HG03280 (cell line): ENCODE measurements around the gene KCTD18.

ENCODE experiments used
- ATAC-seq: cut with Tn5 transposase; IDR thresholded peaks from one replicate; pipeline ENCODE4 v1.9.1; 2021; ENCODE audit warnings: mild to moderate bottlenecking, moderate library complexity; ENCODE audit not compliant: unreplicated experiment

The KCTD18 gene

DNA sequence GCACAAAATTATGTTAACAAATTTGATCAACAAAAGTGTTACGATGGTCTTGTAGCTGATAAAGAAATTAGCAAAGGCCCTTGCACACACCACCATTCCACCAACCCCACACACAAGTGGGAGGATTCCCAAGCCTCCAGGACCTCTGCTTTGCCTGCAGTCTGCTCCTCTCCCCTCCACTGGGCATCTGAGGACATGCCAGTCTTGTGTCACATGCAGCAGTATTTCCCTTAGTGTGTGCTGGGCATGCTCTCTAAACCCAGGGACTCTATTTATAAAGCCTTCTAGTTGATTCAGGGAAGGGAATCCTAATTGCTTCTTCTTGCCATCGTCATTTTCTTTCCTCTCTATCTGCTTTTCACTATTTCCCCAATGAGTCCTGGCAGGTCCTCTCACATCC, 53.3 kb downstream of the KCTD18 start:
- no peak for ATAC-seq

DNA sequence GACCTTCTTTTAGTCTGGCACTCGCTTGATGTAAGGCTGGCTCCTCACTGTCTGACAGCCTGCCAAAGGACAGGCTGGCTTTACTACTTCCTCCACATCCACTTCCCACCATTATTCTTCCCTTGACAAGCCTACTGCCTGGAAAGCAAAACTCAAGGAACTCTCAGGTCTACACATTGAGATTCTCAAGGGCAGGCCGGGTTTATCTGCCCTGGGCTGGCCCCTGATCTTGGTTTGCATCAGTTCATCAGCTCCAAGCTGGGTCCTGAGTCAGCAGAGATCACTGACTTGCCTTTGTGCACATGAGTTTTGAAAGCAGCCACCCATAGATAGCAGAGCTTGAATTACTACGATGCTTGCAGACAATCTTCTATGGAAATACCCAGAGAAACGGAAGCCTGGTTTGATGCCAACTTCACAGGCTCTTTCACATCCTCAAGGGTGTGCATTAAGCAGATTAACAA, 53.9 kb downstream of the KCTD18 start:
- no peak for ATAC-seq

DNA sequence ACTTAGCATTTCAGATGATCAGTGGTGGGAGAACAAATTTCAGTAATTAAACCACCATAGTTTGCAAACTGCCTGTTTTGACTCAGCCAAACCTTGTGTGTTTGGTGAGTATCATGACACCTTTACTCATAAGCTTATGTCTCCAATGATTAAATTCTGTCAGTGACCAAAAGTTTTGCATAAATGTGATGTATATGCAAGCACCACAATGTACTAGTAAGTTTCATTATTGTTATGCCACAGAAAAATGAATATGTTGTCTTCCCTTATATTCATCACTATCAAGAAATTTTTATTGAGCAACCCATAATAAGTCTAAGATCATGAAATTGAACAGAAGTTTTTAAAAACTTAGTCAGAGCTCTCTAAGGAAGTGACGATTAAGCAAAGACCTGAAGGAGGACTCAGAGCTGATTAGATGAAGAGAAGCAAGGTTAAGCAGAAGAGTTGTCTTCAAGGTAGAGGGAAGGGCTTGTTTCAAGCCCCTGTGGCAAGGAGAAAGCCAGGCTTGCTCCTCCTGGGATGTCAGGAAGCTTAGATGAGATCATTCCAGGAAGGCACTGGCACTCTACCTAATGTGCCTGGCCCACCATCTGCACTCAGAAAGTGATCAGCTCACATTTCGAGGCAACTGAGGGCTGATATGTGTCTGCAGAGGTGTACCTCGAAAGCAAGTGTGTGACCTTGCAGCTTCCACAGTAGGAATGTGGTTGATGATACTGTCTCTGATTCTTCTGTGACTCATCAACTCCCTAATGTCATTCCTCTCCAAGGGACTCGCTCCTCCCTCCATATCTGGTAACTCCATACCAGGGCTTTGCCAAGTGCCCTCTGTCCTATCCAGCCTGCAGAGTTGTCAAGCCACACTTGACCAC, 54.7 kb downstream of the KCTD18 start:
- peak; percentile 93 for ATAC-seq

DNA sequence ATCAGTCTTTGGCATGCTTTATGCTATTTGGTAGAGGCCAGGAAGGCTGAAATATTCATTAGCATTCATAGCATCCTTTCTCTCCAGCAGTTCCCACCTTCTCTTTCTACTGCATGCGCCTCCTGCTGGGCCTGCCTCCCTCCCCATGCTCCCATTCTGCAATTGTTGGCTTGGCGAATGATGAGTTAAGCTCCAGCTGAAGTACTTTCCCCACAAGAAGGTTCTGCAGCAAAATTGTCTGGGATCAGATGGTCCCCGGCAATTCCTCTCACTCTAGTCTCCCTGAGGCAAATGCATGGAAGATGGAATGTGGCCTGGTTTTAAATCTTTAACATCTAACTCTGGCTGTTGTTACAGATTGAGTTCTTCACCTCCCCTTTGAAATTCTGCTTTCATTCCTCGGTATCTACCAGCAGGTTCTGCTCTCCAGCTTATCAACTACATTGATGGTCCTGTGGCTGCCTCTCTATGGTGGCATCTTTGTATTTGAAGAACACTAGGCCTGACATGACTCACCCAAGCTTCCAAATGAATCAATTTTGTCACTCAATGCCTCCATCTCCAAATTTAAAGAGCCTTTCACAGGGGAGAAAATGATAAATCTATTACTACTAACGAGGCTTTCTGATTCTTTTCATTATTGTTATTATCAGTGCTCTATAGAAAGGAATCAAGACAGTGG, 55.9 kb downstream of the KCTD18 start:
- ATAC-seq = no peak

DNA sequence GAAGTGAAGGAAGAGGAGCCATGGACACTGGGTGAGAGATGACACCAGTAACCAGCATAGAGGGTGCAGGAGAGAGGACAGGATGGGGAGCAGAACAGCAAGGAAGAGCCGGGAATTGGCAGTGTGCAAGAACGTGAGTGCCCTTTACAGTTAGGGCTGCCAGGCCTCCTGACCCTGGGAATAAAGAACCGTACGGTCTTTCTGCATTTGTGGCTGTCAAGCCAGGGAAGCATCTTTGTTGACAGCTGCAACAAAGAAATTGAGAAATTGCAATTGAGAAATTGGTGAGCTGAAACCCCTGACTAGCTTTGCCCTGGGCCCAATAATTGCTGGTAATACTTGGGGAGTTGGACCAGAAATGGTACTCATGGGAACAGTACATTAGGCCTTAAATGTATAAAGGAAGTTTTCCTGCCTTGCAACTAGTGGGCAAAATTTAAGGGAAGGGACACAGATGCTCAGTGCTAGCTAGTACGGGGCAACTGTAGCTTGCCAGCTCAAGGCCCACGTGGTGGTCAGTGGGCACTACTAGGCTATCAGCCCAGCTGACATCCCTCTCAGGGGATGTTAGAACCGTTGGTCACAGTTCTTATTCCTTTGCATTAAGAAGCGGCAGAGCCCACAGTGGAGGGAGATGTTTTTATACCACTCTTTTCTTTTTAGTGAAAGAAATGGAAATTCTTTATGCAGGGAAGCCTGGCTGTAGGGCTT, 56.6 kb downstream of the KCTD18 start:
- ATAC-seq = no peak

DNA sequence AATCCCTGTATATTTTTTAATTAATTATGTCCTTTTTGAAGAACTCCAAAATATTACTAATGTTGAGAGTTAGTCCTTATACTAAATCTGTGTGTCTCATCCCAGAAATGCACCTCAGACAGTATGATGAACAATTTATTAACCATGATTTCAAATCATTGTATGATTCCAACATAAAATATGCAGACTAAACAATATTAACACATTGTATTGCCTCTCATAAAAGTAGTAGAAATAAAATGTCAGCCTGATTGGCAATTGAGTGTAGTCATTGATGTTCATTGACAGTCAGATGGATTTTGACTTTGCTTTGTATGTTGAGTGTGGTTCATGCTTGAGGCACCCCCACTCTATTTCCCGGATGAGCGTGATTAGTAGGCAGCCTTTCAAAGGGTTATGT, 57.5 kb downstream of the KCTD18 start:
- no peak for ATAC-seq

DNA sequence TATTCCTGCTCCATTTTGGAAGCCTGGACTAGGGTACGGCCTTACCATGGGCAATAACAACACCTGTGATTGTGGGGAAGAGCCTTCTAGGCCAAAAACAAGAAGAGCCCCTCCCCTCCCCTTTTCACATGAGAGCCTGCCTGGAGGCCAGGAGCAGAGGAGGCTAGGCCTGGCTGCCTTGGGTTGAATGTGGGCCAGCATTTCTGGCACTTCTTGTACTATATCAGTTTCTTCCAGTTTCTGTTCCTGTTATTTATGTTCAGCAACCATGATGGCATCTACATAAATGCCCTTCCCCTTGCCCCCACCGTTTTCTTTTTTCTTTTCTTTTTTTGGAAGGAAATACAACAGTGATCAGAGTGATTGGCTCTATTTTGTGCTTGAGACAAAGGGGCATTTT, 58.4 kb downstream of the KCTD18 start:
- ATAC-seq = no peak

DNA sequence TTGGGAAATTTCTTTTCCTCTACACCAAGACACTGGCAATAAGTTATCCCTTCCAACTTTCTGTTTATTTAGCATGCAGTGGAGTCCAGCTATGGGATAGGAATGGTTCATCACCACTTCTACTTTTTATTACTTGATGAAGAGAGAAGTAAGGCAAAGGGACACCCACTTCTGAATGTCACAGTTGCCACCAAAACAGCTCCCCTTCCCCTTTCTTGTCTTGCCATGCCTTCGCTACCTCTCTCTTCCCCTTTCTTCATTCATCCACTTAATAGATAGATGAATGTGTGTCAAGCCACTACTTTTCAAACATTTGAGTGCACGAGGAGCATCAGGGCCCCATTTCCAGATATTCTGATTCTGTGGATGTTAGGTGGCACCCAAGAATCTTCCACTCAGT, 59.6 kb downstream of the KCTD18 start:
- no peak for ATAC-seq

DNA sequence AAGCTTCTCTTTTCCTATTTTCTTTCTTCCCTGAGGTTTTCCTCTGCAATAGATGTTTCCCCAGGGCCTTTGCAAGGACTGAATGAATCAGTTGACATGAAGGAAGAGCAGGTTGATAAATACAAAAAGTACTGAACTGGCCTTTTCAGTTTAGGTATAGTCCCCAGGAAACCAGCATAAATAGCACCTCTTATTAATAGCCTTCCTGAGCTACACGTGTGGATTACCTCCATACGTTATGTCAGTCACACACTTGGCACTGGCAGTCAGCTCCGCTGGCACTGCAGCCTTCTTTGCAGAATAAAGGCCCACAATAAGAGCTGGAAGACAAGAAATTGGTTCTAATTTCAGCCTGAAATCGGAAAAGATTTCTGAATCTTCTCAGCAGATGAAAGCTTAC, 60.7 kb downstream of the KCTD18 start:
- no peak for ATAC-seq

DNA sequence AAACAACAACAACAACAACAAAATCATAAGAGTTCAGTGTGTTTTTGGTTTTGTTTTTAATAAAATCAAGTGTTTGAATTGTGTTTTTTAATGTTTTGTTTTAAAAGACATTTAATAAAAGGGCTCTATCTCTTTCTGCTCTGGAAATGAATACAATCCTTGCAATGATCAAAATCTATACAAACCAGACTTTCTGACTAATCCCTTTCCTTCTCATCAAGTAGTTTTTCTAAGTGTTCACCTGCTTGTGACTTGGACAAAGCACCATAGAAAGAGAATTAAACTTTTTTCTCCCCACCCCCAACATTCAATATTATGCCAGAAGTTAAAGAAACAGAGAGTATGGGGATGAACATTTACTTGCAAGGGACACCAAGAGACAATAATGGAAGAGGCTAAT, 61.4 kb downstream of the KCTD18 start:
- ATAC-seq = no peak

DNA sequence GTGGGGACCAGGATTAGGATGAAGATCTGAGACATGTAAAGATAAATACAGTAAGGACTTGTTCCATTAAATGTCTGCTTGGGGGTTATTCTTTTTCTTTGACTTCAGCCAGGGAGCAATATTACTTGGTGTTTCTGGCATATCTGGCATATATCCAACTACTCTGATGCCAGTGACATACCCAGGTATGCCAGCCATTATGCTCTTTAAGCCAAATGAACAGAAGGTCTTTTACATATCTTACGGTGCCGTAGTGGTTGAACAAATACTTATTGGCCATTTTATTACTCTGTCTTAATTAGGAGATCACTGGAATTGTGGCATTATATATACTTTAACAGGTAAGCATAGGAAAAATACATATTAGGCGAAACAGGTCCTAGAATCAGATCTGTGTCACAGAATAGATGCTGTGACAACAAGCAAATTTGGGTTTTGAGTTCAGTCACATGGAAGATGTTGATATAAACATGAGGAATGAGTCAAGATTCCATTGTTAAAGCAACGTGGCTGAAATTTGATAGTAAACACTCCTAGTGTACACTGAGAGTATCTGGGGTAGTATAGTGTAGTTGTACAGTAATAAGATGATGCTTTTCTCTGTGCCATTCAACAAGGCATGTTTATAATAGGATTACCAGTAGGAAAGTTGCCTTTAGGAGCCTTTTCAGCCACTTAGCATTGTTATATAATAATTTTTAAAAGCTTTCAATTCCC, 62.6 kb downstream of the KCTD18 start:
- no peak for ATAC-seq

DNA sequence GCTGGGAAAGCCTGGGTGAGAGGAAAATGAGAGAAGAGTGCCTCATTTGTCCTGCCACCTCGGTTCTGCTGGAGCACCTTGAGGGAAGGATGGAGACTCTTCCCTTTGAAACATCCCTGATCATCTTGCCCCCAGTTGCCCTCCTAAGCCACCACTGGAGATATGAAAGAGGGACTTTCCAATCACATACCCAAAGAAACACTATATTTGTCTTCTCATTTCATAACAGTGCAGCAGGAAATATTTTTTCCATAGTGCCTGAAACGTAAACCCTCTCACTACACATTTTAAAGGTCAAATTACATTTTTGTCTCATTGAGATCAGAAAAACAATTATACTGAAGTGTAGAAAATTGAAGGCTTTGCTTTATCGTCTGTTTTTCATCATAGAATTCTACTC, 63.3 kb downstream of the KCTD18 start:
- no peak for ATAC-seq

DNA sequence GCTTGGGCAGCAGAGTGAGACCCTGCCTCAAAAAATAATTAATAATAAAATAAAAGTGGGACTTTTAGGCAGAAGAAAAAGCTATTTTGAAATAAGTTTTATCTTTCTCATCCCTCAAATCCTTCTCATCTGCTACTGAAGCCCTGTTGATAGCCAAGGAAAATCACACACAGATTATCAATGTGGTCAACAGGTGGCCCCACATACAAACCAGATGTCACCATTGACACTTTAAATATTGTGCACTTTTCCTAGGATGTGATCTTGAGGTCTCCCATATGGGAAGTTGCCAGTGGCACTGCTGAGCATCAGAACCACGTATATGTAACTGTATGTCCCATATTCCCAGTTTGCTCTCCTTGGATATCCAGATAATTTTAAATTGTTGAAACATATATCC, 64.6 kb downstream of the KCTD18 start:
- ATAC-seq = no peak

DNA sequence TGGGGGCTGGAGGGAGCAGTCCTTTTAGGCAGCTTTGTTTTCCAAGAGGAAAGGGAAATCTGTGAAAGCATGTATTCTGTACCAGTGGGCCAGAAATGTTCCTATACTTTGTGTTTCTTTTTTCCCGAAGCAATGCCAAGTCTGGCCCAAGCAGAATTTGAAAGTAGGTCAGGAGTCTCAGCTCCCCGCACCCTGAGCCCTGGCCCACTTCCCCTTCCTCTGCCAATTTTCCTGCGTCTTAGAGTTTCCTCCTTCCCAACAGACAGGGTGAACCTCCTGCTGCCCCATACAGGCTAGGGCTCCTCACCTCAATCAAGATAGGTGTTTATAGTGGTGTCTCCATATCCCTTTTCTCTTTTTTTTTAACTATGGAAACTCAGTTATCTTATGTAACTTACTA, 65.3 kb downstream of the KCTD18 start:
- no peak for ATAC-seq

DNA sequence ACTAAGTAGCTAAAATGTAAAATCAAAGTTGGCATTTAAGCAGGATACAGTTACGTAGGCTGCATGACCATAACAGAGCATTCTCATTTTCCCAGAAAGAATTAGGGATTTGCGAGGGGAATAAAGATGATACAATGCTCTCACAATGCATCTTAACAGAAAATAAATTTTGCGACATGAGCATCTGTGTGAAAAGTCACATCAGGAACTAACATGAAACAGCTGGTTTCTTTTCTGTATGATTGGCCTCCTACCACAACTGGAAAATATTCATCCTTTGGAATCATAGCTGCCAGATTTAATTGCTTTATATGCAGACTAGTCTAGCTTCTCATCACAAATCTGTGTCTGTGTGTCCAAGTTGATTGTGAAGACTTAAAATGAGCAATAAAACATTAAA, 66.0 kb downstream of the KCTD18 start:
- ATAC-seq = no peak

DNA sequence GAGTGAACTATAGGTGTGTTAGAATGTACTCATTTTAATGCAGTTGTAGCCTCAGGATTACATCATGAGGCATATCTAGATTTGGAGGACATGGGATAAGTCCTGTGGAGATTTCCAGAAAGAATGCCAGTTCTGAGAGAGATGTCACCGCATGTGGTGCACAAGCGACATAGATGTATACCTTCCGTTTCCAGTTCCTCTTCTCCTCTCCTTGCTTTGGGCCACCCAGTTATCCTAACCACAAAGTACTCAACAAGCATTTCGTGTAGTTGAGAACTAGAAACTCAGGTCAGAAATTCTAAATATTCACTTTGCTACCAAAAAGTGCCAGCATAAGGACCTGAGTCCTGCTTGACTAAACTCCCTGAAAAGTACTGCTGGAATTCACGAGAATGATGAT, 66.5 kb downstream of the KCTD18 start:
- ATAC-seq = no peak

DNA sequence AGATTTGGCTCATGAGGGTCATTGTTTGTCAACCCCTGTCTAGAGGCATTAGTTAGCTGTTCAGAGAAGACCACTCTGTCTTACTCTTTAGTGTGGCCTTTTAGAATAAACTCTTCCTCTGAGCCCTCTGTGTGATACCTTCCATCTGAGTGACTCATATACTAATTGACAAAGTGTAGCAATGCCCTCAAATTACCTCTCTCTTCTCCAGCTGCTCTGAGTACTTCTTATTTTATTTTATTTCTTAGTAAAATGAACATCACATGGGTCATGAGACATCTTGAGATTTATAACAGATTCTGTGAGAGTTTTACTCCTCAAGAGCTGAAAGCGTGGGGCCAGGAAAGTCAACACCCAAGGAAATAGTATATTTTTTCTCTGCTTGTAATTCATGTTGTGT, 67.4 kb downstream of the KCTD18 start:
- ATAC-seq = no peak

DNA sequence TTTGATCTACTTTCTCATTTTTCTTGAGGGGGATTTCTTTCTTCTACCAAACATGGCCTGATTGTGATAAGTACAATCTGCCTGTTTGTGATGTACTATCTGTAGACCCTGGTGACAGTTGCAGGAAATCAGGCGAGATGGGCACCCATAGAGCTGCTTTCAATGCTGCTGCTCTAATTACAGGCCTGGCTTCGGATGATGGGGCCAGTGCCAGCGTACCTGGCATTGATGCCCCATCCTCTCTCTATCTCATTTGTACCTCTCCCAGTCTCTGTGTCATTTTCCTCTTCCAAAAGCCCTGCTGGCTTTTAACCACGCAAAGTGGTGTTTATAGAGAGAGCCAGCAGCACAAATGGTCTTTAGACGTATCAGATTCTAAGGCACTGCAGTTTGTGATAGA, 69.9 kb downstream of the KCTD18 start:
- no peak for ATAC-seq
